Central memory CD4-positive, alpha-beta T cell (primary cell): Measurements from ENCODE around the gene CLDN22.
A peak's percentile ranks its signal among the peaks of the same experiment; 100 is the strongest.

Source experiments
- DNase-seq: peaks from one replicate; pipeline ENCODE4 v3.0.0; 2022

Gene CLDN22

DNA sequence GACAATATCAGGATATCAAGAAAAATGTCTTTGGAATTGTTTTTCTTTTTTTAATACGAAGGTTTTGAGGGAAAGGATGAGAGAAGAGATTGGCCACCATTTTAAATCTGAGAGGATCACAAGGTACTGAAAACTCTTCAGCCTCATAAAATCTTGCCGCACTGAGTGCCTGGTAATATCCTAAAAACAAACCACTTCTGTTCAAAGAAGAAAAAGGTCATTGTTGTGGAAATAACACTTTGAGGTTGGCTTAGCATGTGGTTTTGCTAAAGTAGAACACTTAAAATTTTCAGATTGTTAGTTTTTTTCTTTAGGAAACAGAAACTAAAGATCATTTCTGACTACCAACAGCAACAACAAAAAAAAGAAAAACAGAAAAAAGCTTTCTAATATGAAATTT lies 1.0 kb upstream of the CLDN22 start:
- DNase-seq: peak; percentile 55

DNA sequence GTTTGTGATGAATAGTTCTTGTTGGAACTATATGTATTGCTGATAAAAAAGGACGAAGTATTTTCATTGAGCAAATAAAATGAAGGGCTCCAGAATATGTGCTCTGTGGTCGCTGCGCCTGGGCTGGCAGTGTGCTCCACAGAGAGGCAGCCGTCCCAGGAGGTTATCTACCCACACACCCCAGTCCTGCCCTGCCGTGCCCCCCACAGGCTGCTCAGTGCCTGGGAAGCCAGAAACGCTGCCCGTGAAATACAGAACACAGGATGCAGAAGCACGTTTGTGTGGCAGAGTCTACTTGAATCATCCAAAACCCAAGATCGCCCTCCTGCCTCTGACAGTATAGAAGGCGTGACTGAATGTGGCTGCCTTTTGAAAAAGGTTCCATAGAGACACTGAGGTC lies 1.4 kb downstream of the CLDN22 start:
- DNase-seq: no peak

DNA sequence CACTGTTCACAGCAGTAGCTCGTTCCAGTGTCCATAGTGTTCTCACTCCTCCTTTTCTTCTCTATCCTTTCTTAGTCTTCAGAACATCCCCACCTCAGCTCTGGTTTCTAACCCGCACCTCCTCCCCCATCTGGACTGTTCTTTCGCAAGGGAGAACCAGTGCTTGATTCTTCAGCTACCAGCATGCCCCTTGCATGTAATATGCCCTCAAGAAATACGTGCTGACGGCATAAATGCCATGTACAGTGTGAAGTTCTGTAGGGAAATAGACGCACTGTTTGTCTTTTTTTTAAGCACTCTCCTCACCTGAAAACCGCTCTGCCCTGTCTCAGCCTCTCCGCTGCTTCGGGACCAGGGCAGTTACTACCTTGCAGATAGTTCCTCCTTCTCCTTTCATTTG lies 5.3 kb downstream of the CLDN22 start:
- no peak for DNase-seq

DNA sequence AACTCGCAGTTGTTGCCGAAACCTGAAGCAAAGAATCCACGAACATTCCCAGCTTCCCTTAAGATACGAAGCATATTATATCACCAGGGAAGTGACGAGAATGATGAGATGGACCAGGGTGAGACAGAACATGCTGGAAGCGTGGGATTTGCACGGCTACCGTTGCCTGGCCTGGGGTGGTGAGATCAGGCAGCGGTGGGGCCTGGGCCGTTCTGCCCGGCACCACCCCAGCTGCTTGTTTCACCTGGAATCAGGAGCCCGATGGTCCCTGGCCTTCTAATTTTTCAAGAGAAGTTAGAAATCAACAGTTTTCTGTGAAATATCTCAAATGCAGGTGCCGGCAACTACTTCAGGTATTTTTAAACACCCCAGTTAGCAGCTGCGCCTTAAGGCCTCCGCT lies 5.7 kb downstream of the CLDN22 start:
- DNase-seq: no peak

DNA sequence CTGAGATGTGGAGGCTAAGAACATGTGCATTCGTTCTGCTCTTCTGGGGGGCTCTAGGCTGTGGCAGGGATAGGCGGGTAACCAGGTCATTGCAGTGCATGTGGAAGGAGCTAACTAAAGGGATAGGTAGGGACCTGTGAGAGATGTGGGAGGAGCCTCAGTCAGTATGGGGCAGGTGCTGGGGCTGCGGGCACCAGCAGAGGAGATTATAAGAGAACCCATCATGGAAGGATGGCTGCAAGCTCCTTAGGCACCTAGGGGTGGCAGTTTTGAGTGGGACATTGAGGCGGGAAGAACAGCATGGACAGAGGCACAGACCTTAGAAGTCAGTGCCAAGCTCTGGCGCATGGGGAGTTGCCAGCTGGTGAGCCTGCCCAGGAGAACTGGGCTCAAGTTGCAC lies 7.2 kb downstream of the CLDN22 start:
- no peak for DNase-seq

DNA sequence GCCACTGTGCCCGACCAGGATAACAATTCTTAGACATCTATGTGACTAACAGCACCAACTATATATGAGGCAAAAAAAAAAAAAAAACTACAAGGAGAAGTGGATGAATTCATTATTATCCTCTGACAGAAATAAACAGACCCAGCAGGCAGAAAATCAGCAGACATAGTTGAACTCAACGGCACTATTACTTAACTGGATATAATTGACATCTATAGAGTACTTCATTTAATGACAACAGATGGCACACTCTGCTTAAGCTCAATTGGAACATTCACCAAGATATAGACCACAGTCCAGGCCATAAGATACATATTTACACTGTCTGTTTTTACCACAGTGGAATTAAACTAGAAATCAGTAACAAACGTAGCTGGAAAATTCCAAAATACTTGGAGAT lies 13.3 kb downstream of the CLDN22 start:
- no peak for DNase-seq

DNA sequence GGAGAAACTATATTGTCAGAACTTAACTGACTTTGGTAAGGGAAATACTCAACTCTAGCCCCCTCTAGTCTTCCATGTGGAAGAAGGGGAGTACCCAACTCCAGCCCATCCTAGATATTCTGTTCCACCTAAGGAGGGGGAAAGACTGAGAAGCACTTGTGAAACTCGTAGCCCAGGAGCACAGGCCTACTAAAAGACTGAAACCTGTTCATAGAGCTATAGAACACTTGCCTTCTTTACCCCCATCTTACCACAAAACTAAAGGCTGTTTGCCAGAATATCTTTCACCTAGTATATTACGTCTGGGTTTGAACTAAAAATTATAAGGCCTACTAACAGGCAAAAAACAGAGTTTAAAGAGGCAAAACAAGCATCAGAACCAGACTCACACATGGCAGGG lies 15.5 kb downstream of the CLDN22 start:
- DNase-seq: no peak

DNA sequence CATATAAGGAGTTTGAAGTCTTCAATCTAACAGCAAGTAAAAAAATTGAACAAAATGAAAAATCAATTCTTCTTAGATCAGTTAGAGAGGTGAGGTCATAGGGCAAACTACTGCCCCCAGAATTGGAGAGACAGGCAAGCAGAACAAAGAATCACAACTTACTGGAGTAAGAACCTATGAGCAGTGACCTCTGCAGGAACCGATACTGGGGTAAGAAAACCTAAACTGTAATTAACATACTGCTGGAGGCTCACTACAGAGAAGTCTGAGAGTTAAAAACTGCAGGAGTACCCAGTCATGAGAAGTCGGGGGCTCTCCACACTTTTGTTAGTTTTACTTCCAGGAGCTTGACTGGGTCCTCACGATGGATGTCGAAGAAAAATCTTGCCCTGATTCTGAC lies 16.0 kb downstream of the CLDN22 start:
- no peak for DNase-seq

DNA sequence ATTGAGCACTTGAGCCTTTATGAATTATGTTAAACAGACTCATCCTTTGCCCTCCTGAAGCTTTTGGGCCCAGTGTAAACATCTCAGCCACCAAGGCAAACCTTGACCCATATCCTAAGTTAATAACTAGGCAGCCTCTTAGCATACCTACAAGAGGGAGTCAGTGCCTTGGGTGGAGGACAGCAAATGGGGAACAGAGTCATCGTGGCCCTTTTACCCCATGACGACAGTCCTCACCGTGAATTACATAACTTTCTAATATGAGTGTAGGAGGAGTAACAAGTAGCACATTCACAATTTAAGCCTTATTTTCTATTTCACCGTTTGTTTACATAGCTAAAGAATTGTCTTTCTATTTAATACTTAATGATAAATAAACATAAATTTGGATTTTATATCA lies 16.8 kb downstream of the CLDN22 start:
- DNase-seq: no peak

DNA sequence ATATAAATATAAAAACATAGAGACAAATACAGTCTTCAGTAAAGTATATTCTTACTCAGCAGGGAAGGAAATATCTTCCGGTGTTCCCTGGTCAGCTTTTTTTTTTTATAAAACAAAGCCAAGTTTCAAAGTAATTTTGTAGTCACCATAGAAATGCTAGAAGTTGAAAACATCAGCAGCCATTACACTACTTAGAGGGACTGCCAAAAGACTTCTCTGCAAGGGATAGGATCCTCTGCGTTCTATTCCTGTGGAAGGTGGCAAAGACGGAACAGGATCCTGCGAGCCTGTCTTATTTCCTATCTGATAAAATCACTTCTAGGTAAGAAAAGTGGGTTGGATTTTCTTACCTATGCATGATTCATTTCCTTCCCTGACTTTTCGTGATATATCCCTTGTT lies 19.4 kb downstream of the CLDN22 start:
- DNase-seq: no peak

DNA sequence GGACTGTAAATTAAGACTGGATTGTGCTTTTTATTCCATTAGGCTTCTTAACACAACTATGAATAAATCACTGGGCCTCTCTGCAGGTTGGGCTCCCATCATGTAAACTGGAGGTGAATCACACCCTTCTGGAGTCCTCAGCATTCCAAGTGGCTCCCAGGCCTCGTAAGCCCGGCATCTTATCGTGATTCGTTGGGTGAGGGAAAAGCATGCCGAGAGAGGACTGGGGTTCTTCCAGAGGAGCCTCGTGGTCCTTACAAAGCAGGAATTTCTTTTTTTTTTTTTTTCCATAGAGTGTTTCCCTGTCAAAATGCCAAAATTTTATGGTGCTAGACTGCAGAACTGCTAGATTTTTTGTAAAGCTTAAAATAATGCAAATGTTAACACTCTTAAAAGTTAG lies 20.0 kb downstream of the CLDN22 start:
- DNase-seq: no peak

DNA sequence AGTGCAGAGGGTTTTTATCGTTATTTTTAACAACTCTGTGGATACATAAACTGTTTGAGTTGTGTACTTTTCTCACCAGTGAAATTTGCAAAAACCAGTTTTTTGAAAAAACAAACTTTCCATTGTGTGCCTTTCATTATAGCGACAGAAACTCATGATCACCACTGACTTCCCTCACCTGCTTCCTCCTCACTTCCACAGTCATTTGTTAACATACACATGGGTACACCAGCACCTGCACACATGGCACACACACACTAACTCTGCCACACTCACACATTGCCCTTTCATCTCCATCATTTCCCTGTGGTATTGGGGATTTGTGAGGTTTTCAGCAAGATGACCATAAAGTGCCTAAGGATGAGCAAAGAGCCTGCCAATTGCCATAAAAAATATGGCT lies 20.6 kb downstream of the CLDN22 start:
- DNase-seq: no peak

DNA sequence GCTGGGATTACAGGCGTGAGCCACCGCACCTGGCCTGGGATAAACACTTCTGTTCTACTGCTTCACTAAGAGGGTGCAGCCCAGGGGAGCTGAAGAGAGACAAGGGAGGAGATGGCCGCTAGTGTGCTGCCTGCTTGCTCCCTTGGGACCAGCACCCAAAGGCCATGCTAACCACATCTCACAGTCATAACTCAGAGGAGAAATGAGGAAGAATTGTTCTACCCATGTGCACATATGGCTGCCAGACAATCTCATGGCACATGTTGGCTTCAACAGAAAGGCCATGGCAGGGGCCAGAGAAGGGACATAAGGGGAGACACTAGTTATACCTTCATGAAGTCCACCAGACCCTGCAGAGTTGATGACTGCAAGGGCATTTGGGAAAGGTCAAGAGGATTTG lies 22.4 kb downstream of the CLDN22 start:
- DNase-seq: no peak

DNA sequence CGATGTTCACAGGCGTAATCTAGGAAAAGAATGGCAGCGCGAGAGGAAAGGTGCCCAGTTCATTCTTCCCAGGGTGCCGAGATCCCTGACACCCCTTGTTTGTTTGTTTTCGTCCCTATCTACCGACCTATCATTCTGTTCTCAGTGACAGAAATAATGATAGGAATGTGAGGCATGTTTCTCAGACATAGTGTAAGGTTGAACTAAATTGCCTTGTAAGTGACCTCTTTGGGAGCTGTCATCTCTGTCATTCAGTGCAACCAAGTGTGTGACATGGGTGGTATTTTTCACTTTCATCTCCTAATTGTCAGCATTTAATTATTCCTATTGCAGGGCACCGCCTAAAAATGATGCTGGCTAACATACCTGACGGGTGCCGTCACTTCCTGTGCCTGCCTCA lies 24.4 kb downstream of the CLDN22 start:
- no peak for DNase-seq

DNA sequence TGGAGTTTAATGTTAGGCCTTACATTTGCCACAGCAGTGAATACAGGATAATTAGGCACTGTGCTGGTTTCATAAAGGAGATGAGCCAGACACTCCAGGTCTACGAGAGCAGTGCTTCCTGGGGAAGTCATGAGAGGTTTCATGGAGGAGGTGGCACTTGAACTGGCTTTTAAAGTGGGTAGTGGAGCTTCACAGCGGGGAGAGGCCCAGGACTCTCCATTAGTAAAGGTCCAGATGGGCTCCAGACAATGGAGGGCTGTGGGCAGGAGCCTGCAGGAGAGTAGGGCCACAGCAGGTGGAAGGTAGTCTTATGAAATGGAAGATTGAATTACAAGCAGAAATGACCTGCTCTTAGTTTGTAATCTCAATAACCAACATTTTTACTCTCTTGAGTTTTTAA lies 29.0 kb downstream of the CLDN22 start:
- no peak for DNase-seq

DNA sequence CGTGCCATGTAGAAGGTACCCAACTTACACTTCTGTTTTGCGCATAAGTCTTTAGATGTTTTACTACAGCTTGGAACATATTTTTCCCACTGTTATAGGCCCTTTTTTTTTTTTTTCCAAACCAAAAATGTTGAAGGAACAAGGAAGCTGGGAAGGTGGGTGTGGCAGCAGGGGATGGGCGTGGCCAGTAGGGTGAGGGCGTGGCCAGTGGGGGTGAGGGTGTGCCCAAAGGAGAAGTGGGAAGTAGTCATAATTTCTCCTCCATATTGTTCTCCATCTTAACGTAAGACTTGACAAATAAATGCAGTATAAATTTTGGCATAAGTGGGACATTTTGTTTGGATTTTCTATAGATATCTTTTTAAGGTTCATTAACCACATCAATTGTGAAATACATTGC lies 30.4 kb downstream of the CLDN22 start:
- no peak for DNase-seq

DNA sequence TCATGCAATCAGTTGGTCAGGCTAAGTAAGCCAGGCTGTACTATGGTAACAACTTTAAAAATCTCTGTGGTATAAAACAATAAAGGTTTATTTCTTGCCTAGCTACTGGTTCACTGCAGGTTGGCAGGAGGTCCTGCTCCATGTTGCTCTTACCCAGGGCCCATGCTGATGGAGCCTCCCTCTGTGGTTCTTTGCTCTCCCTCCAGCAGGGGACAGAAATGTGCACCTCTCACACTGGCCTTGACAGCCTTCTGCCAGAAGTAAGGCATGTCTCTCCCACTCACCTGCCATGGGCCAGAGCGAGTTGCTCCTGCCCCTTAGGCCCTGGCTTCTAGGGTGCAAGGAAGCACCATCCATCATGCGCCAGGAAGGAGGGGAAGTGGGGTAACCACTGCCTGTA lies 31.1 kb downstream of the CLDN22 start:
- no peak for DNase-seq

DNA sequence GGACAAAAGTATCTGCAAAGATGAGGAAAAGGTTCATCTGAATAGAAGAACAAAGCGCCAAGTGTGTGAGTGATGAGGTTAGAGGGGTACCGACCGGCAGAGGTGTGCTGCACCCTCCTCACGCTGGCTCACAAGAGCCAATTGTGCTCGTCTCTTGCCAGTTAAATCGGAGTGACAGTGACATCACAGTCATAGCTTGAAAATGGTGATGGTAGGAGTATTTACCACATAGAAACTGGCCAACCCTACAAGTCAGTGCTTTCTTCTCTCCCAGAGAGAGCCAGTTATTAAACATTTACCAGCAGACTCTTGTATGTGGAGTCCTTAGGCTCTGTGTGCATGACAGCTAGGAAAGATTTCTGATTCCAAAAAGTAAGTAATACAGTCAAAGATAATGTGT lies 32.4 kb downstream of the CLDN22 start:
- no peak for DNase-seq

DNA sequence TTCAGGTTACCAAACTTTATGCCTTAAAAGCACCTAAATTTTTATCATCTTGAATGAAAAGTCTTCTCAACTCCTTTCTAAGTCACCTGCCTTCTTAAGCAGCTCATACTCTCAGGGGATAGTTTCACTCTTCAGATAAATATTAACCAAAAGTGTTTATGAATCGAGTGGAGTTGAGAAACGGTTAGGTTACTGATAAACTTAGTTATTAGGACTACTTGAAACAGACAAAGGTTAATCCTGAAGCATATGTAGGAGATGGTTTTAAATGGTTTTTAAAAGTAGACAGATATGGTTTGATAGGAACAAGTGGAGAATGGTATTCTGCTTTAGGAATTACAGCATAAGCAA lies 32.8 kb downstream of the CLDN22 start:
- DNase-seq: no peak

DNA sequence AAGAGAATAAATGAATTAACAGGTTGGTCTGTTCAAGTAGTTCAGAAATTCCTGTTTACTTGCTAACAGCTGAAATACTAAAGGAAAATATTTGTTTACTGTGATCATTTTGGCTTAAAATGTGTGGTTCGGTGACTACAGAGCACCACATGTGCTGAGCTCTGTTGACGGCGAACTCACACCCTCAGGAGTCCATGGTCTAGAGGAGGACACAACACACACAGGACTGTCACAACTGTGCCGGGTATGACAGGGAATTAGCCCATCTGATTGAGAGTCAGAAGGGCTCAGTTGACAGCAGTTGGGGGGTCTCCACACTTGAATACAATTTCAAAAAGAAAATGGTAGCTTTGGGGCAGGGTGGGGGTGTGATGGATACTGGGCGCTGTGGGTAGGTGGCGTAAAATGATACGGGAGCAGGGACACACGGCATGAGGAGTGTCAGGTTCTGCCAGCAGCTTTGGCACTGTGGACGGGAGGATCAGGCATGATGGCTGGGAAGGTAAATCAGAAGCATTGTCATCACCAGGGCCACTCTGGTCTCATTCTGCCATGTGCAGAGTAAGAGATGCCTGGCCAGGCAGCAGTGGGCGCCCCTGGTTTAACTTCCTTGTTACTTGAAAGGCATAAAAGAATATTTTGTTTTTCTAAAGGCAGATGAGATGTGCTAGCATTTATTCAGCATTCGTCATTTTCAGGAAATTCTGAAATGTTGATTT lies 33.3 kb downstream of the CLDN22 start:
- DNase-seq: no peak

DNA sequence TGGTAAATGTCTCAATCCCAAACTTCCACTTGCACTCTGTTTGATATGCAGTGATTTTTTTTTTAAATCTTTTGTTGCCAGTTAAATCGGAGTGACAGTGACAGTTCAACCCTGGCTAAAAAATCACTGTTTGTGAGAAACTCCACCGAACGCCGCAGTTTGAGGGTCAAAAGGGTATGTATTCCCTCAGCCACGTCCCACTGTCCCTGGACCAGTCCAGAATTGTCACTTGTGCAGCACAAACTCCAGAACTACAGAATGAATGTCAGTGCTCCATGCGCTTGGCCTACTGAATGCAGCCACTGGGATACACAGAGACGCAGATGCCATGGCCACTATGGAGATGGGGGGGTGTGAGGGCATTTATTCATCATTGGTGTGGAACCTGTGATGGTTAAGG lies 34.2 kb downstream of the CLDN22 start:
- no peak for DNase-seq

DNA sequence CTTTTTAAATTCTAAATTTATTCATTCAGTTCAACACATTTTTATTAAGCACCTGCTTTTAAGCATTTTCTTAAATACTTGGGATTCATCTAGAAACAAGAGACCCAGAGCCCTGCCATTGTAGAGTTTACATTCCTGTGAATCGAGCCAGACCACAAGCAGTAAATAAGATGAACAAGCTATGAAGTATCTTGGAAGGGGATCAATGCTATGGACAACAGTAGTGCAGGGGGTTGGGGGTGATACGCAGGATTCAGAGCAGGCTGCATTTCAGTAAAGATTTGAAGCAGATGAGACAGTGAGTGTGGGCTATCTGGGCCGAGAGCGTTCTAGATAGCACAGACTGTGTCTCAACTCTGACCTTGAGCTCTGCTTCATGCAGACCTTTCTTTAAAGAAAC lies 35.1 kb downstream of the CLDN22 start:
- no peak for DNase-seq

DNA sequence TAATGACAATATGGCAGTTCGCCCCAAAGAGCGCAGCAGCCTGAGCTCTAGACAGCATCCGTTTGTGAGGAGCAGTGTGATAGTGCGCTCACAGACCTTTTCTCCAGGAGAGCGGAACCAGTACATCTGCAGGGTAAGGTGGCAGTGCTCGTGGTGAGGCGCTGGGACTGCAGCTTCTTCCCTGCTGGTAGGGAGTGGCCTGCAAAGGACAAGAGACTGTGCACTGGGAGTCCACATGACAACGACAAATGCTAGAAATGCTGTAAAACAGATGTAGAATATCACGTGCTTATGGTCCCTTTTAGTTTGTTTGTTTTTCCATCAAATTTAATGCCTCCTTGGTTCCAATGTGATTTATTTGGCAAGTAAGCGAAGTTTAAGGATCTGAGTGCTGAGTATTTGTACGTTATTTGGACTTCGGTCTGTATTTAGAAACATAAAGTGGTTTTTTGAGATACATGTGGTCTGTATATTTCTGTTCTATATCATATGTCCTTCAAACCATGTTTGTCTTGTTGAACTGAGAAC lies 35.8 kb downstream of the CLDN22 start:
- no peak for DNase-seq

DNA sequence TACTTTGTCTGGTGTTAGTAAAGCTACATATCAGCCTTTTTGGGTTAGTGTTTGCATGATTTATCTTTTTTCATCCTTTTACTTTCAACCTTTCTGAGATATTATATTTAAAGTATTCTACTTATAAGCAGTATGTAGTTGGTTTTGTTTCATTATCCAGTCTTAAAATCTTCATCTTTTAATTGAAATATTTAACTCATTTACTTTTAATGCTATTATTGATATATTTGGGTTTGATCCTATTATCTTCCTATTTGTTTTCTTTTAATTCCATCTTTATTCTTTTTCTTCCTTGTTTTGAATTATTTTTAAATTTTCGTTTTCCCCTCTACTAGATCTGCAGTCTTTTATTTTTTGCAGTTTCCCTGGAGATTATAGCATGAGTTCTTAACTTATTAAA lies 44.0 kb downstream of the CLDN22 start:
- no peak for DNase-seq

DNA sequence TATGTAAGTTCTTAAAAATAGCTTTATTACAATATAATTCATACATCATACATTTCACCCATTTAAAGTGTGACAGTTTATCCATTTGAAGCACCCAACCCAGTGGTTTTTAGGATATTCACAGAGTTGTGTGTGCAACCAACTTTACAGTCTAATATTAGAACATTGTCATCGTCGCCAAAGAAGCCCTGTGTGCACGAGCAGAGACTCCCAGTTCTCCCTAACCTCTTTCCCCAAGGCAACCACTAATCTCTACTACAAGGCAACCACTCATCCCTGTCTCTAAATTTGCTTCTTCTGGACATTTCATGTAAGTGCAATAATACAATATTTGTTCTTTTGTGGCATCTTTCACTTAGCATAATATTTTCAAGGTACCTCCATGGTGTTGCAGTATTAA lies 47.7 kb downstream of the CLDN22 start:
- no peak for DNase-seq

DNA sequence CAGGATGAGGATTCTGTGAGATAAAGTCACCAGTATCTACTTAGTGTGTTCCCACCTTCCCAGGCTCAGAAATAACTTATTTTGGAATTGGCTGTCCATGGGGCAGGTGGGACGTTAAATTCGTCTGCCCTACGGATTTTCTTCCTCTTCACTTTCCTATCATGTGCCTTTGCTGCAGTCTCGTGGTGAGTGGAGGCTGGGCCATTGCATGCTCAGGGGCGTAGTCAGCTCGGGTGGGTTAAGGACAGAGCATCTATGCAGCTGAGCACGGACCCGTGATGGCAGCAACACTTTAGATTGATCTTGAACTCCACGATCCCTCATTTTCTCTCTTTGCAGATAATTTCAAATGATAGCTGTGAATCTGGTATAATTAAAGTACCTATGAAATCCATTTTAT lies 51.5 kb downstream of the CLDN22 start:
- no peak for DNase-seq
